K562 (cell line): ENCODE results near the gene UVRAG. TPM values are rescaled to one million over a fixed set of nuclear protein-coding genes. Genes with fewer than 3 reads are reported as not detected.
"Not testable (repeated sequence)": the region's sequence is repeated elsewhere in the genome, so short reads cannot be mapped to it uniquely, and the experiment has no call there.

Source experiments
- ATAC-seq: fragments of 200-7000 bp; cut with Tn5 transposase; 3 replicates; pipeline ENCODE4 v1.9.1; 2020; ENCODE audit warnings: moderate library complexity
- BruUV-seq: library from RNA; stranded (reverse); fragments of 400-500 nt; replicated peaks from 2 replicates; lab custom pipeline; 2021; lab: Mats Ljungman, UMichigan
- CTCF ChIA-PET: fragments of 300-600 bp; formaldehyde crosslinking; extraction: SDS; loops from one replicate; lab custom pipeline; 2021; ENCODE audit warnings: low intra/inter-chr PET ratio; lab: Yijun Ruan, JAX
- POLR2A ChIA-PET: fragments of 300-600, 350-650 bp; sonication (Branson Sonifier 250); formaldehyde crosslinking; extraction: SDS; loops from one replicate; lab custom pipeline; 2021; ENCODE audit warnings: antibody characterized with exemption, inconsistent platforms; lab: Yijun Ruan, JAX
- DNase-seq, 4 experiments: peaks; one replicate each; pipeline versions ENCODE4 v3.0.0 to v3.0.0-alpha.2; 2011 to 2018; ENCODE audit warnings: low spot score in 3 of 4, mixed read lengths in 3 of 4; ENCODE audit errors: extremely low read depth in 1 of 4
- FAIRE-seq: peaks from 2 replicates; lab custom pipeline; 2011; peaks lifted over from hg19 to GRCh38; lab: Jason Lieb, UNC
- H2AFZ ChIP-seq: 2 replicates; pipeline ENCODE4 v1.6.0; 2011; ENCODE audit warnings: low read depth, low read length, control low read depth, inconsistent platforms
- H3K27ac ChIP-seq: fragments of 200-600 bp; 3 replicates; pipeline ENCODE4 v1.8.0; 2011; ENCODE audit warnings: low read depth, mild to moderate bottlenecking, control low read depth, inconsistent platforms, low read length, moderate library complexity, mixed read lengths; ENCODE audit errors: extremely low read depth
- H3K27me3 ChIP-seq, 2 experiments: fragments of 300-600 bp in 1 of 2; 2 replicates in 1 of 2; 3 replicates in 1 of 2; pipeline versions ENCODE4 v1.6.0 to v1.8.0; 2011; ENCODE audit warnings: inconsistent platforms in 2 of 2, low read length in 2 of 2, mild to moderate bottlenecking in 1 of 2, mixed read lengths in 1 of 2, moderate library complexity in 1 of 2; ENCODE audit not compliant: control insufficient read depth in 2 of 2, insufficient read depth in 2 of 2
- H3K36me3 ChIP-seq: fragments of 300-600 bp; 3 replicates; pipeline ENCODE4 v1.8.0; 2011; ENCODE audit warnings: mild to moderate bottlenecking, low read length, inconsistent platforms; ENCODE audit not compliant: control insufficient read depth, insufficient read depth
- H3K4me1 ChIP-seq, 2 experiments: fragments of 200-600 bp in 1 of 2; replicated peaks in 1 of 2; 2 replicates in 1 of 2; 3 replicates in 1 of 2; pipeline versions ENCODE4 v1.5.1 to v1.8.0; 2011; ENCODE audit warnings: inconsistent platforms in 2 of 2, low read length in 2 of 2, mild to moderate bottlenecking in 1 of 2, mixed read lengths in 1 of 2, moderate library complexity in 1 of 2; ENCODE audit not compliant: control insufficient read depth in 2 of 2, insufficient read depth in 2 of 2
- H3K4me2 ChIP-seq: 2 replicates; pipeline ENCODE4 v1.6.1; 2011; ENCODE audit warnings: low read length, control low read depth, inconsistent platforms, mixed read lengths; ENCODE audit not compliant: insufficient read depth
- H3K4me3 ChIP-seq: fragments of 200-600 bp; sonication (generic), shearing (Covaris generic); 2 replicates; pipeline ENCODE4 v1.5.1; 2016; ENCODE audit warnings: control low read depth, inconsistent platforms
- H3K79me2 ChIP-seq: fragments of 200-600 bp; 3 replicates; pipeline ENCODE4 v1.8.0; 2011; ENCODE audit warnings: low read length, inconsistent platforms; ENCODE audit not compliant: control insufficient read depth, insufficient read depth
- H3K9ac ChIP-seq, 2 experiments: 2 replicates each; pipeline versions ENCODE4 v1.6.0 to v1.6.1; 2011; ENCODE audit warnings: low read depth in 2 of 2, low read length in 2 of 2, control low read depth in 1 of 2, inconsistent platforms in 1 of 2, mild to moderate bottlenecking in 1 of 2, mixed read lengths in 1 of 2; ENCODE audit not compliant: insufficient read depth in 1 of 2
- H3K9me1 ChIP-seq: one replicate; pipeline ENCODE4 v1.6.0; 2011; ENCODE audit warnings: inconsistent platforms, mild to moderate bottlenecking, low read length, moderate library complexity; ENCODE audit not compliant: control insufficient read depth, insufficient read depth
- H3K9me3 ChIP-seq: replicated peaks from 2 replicates; pipeline ENCODE4 v1.5.1; 2011; ENCODE audit warnings: low read depth, low read length, inconsistent platforms; ENCODE audit not compliant: control insufficient read depth, insufficient read depth
- H4K20me1 ChIP-seq: replicated peaks from 2 replicates; pipeline ENCODE4 v1.6.1; 2011; ENCODE audit warnings: low read length, inconsistent platforms, mixed read lengths; ENCODE audit not compliant: control insufficient read depth, insufficient read depth
- EGR1 ChIP-seq: fragments of 450-650 bp; conservative IDR thresholded peaks from 2 replicates; pipeline ENCODE4 v1.6.1; 2017; ENCODE audit warnings: mild to moderate bottlenecking
- FOXA3 ChIP-seq, 2 experiments: fragments of 450-650 bp in 1 of 2; sonication (generic) in 1 of 2; formaldehyde crosslinking; IDR thresholded peaks in 1 of 2; conservative IDR thresholded peaks in 1 of 2; 2 replicates each; pipeline versions ENCODE4 v1.4.0 to v1.8.0; 2020 to 2022; ENCODE audit warnings: mild to moderate bottlenecking in 2 of 2, missing genetic modification reagents in 1 of 2
- YY1 ChIP-seq, 3 experiments: IDR thresholded peaks; 2 replicates each; pipeline ENCODE4 v1.6.1; 2011; ENCODE audit warnings: low read length in 2 of 3, mild to moderate bottlenecking in 2 of 3, moderate library complexity in 2 of 3, borderline replicate concordance in 1 of 3, control low read depth in 1 of 3, low read depth in 1 of 3; ENCODE audit not compliant: insufficient read depth in 3 of 3, insufficient replicate concordance in 2 of 3, control insufficient read depth in 1 of 3, insufficient read length in 1 of 3; ENCODE audit errors: extremely low read depth in 1 of 3
- WGBS: fragments of 100-300 bp; shearing (Covaris generic); methylation state at CpG from one replicate; pipeline ENCODE4 v1.1.6; 2016; ENCODE audit warnings: low coverage, mixed read lengths; ENCODE audit not compliant: insufficient coverage; ENCODE audit errors: missing lambda C conversion rate; 5-methylcytosine and 5-hydroxymethylcytosine counted together
- in situ Hi-C: fragments of 300-500 bp; cut with MboI; formaldehyde crosslinking; loops from 4 replicates; pipeline ENCODE4 v1.15.0; 2018; ENCODE audit warnings: inconsistent platforms, mixed read lengths
- intact Hi-C: fragments of 100-400 bp; cut with micrococcal nuclease; formaldehyde crosslinking; loops from 2 replicates; pipeline ENCODE4 v1.14.2; 2022
- polyA plus RNA-seq, 8 experiments: library from polyadenylated mRNA; depleted of rRNA in 4 of 8; stranded (reverse) in 5 of 8; unstranded in 3 of 8; fragments of >200 nt; fragmentation: Nextera tagmentation in 2 of 8; fragmentation: Illumina TruSeq in 1 of 8; extraction: Ambion mirVana in 2 of 8; extraction: Trizol in 1 of 8; gene quantifications; 2 replicates each; pipeline versions ENCODE4 v1.2.1 to v1.2.3, GENCODE V29; 2011 to 2014; ENCODE audit warnings: inconsistent platforms in 1 of 8, missing spikeins in 1 of 8
- total RNA-seq, 7 experiments: library from RNA; depleted of rRNA in 6 of 7; stranded (reverse); fragments of >200 nt in 6 of 7; fragmentation: Illumina TruSeq in 2 of 7; extraction: Trizol in 2 of 7; gene quantifications; 2 replicates each; pipeline versions ENCODE4 v1.2.1 to v1.2.3, GENCODE V29; 2011 to 2021; ENCODE audit warnings: low replicate concordance in 1 of 7

UVRAG gene
- total and polyA plus RNA-seq, 9 of the 15 experiments (the other 6 are each of a cell fraction or from before 2014, with no cell fraction given) = 3.1 to 17.8 (median 12.4) TPM

GRCh38 chr11:75979479-75980027, 164.5 kb downstream of the UVRAG start:
- peak in 1 of 3 experiments; percentile 34 for TF ChIP-seq YY1 (IDR thresholded peaks at IDR 0.05; ENCODE audit: borderline replicate concordance in 1 of 3, control insufficient read depth in 1 of 3, extremely low read depth in 1 of 3, insufficient read depth in 3 of 3, insufficient read length in 1 of 3, insufficient replicate concordance in 2 of 3, low read depth in 1 of 3, low read length in 2 of 3)
- TF ChIP-seq EGR1 = peak; percentile 53; the same call in 1 of the 2 replicates
- 0 out of 4 replicates have a peak, but pooled peaks of 1 of the 2 experiments have one; percentile 42 for TF ChIP-seq FOXA3 (CRISPR knock-in tag; conservative IDR thresholded peaks at IDR 0.05 in 1 of 2, IDR thresholded peaks at IDR 0.05 in 1 of 2)
- TF ChIP-seq, all 486 proteins: peak for 3; not testable (repeated sequence) for 483
- FAIRE-seq, CTCF ChIA-PET, intact Hi-C loops, H3K9me1 ChIP-seq, H3K27me3 ChIP-seq, BruUV-seq, H3K79me2 ChIP-seq, H2AFZ ChIP-seq, H4K20me1 ChIP-seq, ATAC-seq, H3K4me1 ChIP-seq, H3K27ac ChIP-seq, H3K4me3 ChIP-seq, H3K9me3 ChIP-seq, in situ Hi-C loops: not testable (repeated sequence)
- H3K4me2 ChIP-seq = peak overlapping the region; percentile 31; the same call in 1 of the 2 replicates
- DNase-seq = peak in 1 of 4 experiments; percentile 20
- H3K36me3 ChIP-seq = peaks cover 13% of the 10 kb centered on the region; the same call in 2 of the 3 replicates
- H3K9ac ChIP-seq = peak overlapping the region in 1 of 2 experiments; percentile 64; a peak in 2 of 4 replicates
- POLR2A ChIA-PET = interaction anchor here (0.6 to 1.3 kb wide), 3 partner anchors 18 to 226 kb away, joined by 3 to 5 read pairs (median 4); no protein-coding TSS in a partner anchor
- WGBS = 62% methylated on average over 22 of the region's 22 CpGs
